Omental fat pad (tissue), 4 donors: ENCODE measurements around the gene PLXNA2. TPM values are rescaled to one million over a fixed set of nuclear protein-coding genes. Genes with fewer than 3 reads are reported as not detected.

ENCODE experiments used
- ATAC-seq: fragments of 150-250 bp; one replicate; pipeline ENCODE4 v1.9.1; 2016; ENCODE audit warnings: mild to moderate bottlenecking, moderate library complexity; ENCODE audit not compliant: low FRiP score
- DNase-seq: peaks from one replicate; pipeline ENCODE4 v3.0.0-alpha.2; 2019; ENCODE audit warnings: low spot score
- small RNA-seq: library from RNA; depleted of rRNA; stranded (forward); fragments of <200 nt; gene quantifications from one replicate; pipeline ENCODE3, GENCODE V24; 2016
- total RNA-seq, 4 donors: library from RNA; depleted of rRNA; stranded (reverse); fragments of >200 nt; gene quantifications; one replicate each; pipeline ENCODE4 v1.1.0, GENCODE V29; 2016
- TF ChIP-seq, protein P1 (sequence below), 3 donors: fragments of 450-650 bp; IDR thresholded peaks; one replicate each; pipeline ENCODE4 v1.5.1; 2016 to 2017; ENCODE audit warnings: antibody characterized with exemption in 3 of 3, mild to moderate bottlenecking in 3 of 3, moderate library complexity in 2 of 3

PLXNA2 gene
- total RNA-seq, 4 donors from 2014 or later = 21.7 to 67.9 (median 36.8) TPM

DNA sequence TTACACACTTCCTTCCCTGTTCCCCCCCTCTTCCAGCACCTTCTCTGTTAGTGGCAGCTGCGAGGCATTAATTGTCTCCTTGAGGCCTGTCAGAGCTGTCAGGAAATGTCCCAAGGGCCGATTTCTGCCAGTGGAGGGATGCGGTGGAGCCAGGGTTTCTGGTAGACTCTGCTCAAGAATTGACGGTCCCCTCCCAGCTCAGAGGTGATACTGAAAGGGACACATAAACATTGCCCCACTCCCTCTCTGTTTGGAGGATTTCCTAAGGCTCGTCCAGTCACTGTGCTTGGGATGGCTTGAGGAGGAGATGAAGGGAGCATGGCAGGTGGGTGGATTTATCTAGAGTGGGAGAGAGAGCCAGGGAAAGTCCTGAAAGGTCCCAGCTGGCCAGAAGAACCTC lies 271.8 kb downstream of the PLXNA2 start:
- TF ChIP-seq, protein P1, sequence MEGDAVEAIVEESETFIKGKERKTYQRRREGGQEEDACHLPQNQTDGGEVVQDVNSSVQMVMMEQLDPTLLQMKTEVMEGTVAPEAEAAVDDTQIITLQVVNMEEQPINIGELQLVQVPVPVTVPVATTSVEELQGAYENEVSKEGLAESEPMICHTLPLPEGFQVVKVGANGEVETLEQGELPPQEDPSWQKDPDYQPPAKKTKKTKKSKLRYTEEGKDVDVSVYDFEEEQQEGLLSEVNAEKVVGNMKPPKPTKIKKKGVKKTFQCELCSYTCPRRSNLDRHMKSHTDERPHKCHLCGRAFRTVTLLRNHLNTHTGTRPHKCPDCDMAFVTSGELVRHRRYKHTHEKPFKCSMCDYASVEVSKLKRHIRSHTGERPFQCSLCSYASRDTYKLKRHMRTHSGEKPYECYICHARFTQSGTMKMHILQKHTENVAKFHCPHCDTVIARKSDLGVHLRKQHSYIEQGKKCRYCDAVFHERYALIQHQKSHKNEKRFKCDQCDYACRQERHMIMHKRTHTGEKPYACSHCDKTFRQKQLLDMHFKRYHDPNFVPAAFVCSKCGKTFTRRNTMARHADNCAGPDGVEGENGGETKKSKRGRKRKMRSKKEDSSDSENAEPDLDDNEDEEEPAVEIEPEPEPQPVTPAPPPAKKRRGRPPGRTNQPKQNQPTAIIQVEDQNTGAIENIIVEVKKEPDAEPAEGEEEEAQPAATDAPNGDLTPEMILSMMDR (IDR thresholded peaks at IDR 0.05) = no peak
- DNase-seq (no peak), ATAC-seq (no peak)

Small RNAs within 50 kb of the gene (small RNA-seq; reads per million reads assigned to genes)
- not detected for gene AL606753.1
